TTC549 (cell line): ENCODE results near the gene RTL1.

Experiments used
- FAIRE-seq: peaks from 2 replicates; lab custom pipeline; 2012; peaks lifted over from hg19 to GRCh38; lab: Jason Lieb, UNC

RTL1 gene

DNA sequence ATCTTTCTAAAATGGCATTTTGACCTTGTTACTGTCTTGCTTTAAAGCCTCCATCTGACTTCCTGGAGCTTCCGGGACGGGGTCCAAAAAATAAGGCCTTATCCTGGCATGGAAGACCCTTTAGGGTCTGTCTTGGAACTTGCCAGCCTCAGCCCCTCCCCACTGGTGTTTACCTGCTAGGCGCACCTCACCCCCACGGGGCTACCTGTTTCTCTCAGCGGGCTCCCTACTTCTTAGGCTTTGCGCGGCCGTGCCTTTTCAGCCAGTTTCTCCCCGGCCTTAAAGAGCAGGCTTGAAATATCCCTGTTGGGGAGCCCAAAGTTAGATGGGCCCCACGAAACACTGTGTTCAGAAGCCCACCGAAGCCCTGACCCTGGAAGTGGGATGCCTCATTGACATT lies 5.1 kb downstream of the RTL1 start:
- no peak for FAIRE-seq

DNA sequence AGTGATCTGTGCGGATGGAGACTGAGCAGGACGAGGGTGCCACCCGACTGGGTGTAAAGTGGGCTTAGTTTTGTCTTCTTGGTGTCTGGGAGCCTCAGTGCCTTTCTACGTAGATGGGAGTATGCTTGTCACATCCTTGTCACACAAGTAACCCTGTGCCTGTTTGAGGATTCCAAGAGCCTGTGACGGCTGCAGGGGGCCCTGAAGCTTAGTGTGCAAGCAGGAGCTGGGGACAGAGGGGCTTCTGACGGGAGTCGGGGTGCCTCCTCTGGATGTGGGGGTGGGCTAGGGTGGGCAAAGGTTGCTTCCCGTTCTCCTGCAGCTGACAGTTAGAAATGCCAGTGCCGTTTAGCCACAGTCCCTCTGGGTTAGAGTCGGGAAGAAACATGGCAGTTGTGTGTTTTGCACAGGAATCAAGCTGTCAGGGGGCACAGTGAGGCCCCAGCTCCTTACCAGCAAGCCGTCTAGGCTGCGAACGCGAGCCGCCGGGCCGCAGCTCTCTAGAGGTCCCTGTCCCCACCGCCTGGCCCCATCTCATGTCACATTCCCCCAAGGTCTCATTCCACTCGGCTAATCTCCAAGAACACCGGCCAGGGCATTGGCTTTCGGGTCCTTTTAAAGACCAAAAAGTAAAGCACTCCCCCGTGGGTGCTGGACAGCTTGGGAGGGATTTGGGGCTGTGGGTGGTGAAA lies 7.0 kb downstream of the RTL1 start:
- FAIRE-seq, result no peak

DNA sequence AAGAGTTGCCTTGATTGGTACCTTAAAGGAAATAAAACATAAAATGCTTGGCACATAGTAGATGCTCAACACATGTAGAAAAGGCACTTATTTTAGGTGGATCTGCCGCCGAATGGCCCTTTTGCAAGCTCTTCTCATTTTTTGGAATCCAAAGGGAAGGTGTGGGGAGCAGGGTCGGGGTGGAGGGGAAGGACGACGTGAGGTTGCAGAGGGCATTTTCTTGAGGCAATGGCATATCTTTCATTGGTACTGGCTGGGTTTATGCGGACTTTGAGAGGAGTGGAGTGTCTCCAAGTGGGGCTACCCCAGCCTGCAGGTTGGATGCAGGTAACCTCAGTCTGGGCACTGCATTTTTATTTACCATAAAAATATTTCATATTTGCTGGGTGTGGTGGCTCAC lies 8.1 kb downstream of the RTL1 start:
- no peak for FAIRE-seq

DNA sequence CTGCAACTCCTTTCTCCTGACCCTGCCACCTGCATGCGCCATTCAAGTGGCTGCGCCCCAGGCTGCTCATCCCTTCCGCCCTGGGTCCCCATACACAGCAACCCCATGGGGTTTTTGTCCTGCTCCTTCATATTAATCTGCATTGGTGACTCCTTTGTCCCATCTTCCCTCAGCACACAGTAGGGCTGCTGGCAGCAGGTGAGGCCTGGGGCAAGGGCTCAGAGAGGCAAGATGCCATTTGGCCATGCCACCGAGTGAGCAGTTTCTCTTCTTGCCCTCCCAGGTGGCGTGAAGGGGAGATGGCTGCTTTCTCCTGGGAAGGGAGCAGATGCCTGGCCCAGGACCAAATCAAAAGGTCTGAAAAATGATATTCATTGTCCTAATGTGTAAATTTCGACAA lies 9.1 kb downstream of the RTL1 start:
- no peak for FAIRE-seq

DNA sequence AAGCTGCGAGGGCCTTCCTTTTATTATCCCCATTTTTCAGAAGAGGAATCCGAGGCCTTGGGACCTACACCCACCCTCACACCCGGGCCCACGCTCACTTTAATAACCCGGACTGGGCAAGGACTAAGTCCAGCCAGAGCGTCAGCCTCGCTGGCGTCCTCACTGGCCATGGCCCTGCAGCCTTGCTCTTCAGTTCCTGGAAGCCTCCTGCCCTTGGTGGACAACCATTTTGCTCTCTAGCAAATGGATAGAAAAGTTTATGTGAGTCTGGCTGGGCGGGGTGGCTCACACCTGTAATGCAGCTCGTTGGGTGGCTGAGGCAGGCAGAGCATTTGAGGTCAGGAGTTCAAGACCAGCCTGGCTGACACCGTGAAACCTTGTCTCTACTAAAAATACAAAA lies 9.8 kb downstream of the RTL1 start:
- FAIRE-seq, result no peak

DNA sequence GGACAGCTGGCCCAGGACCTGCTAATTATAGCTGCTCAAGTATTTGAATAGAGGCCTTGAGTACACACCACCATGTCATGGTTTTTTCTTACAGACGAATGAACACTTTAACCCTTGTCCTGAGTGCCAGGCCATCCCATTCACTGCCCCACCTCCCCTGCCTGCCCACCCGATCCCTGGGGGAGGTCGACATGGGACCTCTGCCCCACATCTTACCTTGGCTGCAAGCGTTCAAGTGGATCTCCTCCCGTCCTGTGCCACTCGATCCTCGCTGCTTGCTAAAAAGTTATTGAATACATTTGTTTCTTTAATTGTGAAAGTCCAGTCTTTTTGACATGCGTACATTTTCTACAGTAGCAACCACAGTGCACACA lies 10.3 kb downstream of the RTL1 start:
- no peak for FAIRE-seq

DNA sequence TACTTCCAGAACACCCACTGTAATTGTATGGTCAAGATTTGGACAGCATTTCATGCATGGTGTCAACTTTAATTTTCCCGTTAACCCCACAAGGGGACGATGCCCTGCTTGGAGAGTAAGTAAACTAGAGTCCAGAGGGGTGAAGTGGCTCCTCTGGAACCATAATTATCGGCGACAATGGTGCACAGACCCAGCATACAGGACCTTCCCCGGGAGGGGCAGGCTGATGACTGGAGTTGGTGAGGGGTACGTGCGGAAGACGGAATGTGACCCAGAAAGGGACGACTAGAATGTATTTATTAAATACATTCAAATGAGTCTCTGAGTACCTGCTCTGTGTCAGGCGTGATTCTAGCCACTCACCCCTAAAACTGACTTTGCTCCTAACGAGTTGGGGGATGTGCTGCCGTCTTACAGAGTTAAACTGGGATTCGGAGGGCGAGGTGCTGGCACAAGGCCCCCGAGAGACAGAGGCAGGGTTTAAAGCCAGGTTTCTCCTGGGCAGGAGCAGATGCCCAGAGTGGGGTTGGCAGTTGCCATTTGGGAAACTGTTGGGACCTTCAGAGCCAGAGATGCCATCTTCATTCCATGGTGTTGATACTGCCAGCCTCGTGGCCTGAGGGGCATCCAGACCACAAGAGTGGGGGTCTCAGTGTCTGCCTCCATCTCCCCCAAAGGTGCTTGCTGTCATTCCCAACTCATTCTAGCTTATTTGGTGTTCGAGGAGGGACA lies 10.9 kb downstream of the RTL1 start:
- no peak for FAIRE-seq

DNA sequence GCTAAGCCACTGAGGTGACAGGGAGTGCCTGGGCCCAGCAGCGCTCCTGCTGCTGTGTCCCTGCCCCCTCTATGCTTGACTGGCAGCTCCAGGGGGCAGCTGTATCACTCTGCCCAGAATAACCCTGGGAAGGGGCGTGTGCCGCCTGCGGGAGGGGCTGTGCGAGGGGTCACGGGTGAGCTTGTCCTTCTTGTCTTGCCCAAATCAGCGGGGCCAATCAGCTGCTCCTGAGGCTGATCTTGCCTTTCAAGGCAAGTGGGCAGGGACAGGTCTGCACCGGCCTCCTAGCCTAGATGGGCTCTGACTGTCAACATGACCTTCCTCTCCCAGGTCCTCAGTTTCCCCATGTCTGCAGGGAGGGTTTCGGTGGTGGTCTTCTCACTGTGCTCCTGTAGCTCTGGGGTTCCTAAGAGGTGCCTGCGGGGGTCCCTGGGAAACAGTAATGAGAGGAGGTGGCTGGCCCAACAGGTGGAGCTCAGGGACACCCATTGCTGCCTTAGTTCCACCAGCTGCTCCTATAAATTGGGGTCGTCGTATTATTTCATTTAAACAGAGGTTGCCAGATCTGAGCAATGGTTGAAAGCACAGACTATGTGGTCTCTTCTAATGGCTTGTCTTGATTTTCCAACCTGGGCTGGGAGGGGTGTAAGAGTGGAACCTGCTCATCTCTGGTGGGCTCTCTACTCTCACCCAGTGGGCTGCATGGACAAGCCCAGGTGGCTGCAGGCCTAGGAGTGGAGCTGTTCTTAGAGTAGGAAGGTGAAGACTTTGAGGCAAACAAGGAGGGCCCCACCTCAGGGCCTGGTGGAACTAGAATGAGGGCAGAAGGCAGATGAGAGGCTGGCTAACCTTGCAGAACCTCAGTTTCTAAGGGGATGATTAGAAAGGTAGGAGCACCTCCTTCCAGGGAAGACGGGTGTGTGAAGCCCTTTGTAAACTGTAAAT lies 11.7 kb downstream of the RTL1 start:
- FAIRE-seq, result no peak

DNA sequence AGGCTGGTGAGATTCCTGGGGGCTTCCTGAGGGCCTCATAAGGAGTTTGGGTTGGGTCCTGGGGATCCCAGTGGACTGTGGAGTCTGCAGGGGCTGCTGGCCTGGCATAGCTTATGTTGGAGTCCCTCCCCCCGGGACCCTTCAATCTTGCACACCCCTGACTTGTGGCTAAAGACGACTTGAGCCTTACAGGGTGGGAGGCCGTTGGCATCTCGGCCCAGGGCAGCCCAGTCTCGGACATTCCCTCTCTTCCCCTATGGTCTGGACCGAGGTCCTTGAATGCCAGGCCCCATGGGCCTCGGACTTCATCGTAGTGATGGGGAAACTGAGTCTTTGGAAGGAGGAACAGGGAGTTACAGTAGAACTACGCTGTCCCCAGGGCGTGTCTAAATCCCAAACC lies 12.5 kb downstream of the RTL1 start:
- no peak for FAIRE-seq

DNA sequence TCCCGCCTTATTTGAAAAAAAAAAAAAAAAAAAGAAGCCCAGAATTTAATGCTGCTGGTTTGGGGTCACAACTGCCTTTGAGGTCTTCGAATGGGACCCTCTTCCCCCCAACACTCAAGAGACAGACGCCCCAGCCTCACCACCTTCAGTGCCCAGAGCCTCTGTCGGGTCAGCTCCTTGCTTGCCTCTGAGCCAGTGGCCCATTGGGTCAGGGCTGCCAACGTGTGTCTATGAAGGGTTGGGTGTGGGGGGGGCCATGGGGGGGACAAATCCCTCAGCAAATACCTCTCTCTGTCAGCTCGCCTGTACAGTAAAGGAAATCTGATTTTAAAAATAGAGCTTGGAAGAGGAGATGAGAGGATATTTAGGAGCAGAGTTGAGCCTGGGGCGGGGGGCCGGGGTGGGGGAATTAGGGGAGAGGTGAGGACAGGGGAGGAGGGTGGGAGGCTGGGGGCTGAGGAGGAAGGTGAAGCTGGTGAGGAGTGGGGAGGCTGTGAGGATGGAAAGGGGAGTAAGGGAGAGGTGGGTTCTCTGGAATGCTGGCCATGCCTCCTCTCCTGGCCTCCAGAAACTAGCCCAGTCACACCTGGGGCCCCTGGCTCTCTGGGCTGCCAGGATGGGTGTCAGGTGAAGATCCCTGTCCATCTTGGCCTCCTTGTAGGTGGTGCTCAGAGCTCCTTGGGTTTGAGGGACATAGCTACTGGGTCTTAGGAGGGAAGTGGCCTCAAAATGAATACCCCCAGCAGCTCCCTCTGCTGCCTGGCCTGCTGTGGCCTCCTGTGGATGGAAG lies 13.3 kb downstream of the RTL1 start:
- no peak for FAIRE-seq

DNA sequence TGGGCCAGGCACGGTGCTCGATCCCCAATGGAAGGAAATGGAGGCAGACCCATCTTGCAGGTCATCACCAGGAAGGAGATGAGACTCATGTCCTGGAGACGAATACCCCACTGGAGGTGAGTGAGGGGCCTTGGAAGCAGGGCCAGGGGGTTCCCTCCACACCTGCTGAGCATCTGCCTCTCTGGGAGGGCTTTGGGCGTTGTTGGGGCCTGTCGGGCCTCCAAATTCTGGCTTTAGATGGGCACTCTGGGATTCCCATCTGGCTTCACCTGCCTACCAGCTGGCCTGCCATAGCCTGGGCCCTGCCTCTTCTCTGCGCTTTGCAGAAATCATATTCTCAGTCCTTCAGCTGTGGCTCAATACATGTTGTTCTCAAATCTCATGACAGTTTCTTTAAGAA lies 13.9 kb downstream of the RTL1 start:
- no peak for FAIRE-seq

DNA sequence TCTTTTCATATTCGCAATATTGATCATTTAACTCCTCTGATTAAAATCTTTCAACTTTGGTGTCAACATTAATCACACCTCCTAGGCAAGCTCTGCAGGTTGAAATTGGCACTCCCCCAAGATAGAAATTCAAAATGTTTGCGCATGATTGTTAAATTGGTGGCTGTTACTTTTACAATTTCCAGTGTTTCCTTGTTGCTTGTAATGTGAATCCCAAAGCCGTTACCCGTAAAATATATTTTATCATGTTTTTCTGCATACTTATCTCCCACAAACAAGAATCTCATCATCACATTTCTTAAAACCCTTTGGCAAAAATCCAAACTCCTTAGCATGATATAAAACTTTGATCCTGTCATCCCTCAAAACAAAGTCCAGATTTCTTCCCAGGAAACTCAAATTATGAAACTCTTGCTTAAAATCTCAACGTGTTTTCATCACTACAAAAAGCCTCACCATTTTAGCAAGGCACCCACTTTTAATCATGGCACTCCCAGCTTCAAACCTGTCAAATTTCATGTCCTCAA lies 14.7 kb downstream of the RTL1 start:
- FAIRE-seq, result no peak

DNA sequence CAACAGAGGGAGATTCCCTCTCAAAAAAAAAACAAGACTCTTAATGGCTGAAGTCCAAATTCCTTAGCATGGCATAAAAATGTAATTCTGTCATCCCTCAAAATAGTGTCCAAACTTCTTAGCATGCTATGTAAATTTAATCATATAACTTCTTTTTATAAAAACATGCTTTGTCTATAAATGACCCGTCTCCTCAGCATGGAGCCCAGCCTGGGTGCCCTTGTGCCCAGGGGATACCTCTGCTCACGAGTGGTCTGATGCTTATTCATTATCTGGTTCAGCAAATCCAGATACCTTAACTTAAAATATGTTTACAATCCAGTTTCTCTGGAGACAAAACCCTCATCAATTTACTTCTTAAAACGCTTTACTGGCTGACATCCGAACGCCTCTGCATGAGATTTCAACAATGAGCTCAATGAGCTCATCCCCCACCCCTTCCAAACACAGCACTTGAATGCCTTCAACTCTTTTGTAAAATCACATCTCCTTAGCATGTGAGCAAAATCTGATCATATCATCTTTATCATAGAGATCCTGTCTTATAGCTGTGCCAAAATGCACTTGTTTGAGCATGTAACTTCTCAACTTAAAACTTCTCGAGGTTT lies 15.7 kb downstream of the RTL1 start:
- FAIRE-seq, result no peak

DNA sequence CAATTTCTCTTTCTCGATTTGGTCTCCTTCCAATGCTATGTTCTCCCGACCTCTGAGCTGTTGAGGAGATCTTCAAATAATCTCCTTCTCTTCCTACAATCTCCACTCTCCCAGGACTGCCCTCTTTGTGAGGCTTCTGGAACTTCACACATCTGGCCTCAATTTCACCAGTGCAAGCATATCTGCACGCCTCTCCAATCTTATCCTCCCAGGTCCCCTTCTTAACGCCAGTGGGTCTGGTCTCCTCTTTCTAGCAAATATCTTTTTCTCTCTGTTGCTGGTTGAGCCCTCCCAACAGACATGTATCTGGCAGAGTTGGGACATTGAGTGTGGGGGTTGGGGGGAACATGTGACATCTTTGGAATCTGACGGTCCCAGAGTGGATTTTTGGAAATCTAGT lies 17.9 kb downstream of the RTL1 start:
- no peak for FAIRE-seq

DNA sequence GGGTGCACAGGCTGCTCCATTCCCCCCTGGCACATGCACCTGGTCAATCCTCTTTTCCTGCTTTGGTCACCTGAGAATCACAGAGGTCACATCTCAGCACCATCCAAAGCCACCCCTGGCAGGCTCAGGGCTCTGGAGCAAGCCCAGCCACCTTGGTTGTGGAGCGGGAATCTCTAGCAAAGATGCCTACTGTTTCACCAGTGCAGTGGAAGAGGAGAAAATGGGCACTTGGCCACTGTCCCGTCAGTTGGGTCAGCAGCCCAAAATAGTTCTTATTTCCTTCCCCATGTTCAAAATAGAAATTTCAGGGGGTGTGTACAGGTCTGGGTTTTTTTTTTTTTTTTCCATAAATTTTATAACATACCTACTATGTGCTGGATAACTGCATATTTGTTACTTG lies 18.3 kb downstream of the RTL1 start:
- FAIRE-seq, result no peak

DNA sequence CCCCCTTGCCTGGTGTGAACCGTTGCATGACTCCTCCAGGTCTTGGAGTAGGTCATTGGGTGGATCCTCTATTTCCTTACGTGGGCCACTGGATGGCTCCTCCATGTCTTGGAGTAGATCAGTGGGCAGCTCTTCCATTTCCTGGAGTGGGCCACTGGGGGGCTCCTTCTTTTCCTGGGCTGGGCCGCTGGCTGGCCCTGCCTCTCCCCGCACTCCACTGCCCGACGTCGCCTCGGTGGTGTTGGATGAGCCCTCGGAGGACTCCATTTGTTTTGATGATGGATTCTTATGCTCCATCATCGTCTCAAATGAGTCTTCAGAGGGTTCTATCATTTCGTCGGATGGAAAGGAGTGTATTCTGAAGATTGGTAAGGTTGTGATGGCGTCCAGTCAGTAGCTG lies 19.1 kb downstream of the RTL1 start:
- FAIRE-seq, result no peak

DNA sequence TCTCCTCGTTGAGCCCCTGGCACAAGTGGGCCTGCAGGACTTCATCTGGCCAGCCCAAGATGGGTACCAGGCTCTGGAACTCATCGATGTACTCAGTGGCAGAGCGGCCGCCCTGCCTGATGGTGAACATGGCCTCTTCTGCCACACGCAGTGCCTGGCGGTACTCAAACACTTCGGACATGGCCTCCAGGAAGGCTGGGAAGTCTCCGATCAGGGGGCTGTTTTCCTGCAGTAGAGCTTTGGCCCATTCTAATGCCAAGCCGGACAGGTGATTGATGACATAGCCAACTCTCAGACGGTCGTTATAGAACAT lies 19.8 kb downstream of the RTL1 start:
- no peak for FAIRE-seq

DNA sequence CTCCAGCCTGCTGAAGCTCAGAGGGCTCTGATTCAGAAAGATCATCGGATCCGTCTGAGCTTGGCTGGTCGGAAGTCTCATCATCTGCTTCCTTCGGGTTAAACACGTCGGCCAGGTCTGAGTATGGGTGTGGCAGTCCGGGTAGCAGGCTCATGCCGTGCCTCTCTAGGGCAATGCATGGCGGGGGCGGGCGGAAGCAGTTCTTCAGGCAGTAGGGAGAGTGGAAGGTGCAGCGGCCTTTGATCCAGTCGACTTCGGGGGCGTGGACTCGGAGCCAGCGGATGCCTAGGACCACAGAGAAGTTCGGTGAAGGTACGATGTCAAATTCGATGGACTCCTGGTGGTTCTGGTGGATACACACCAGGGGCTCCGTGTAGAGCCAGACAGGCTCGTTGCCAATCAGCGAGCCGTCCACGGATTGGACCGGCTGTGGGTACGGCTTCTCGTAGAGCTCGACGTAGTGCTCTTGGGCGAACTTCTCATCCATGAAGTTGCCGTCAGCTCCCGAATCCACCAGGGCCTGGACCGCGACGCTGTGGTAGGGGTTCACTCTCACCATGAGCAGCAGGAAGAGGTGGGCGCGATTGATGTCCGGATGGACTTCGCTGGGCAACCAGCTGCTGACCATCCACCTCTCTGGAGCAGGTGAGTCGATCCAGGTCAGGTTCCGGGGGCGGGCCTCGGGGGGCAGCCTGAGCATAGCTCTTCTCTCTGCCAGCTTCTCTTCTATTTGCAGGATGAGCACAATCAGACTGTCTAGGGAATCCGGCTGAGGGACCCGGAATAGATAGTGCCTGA lies 20.3 kb downstream of the RTL1 start:
- FAIRE-seq, result no peak

DNA sequence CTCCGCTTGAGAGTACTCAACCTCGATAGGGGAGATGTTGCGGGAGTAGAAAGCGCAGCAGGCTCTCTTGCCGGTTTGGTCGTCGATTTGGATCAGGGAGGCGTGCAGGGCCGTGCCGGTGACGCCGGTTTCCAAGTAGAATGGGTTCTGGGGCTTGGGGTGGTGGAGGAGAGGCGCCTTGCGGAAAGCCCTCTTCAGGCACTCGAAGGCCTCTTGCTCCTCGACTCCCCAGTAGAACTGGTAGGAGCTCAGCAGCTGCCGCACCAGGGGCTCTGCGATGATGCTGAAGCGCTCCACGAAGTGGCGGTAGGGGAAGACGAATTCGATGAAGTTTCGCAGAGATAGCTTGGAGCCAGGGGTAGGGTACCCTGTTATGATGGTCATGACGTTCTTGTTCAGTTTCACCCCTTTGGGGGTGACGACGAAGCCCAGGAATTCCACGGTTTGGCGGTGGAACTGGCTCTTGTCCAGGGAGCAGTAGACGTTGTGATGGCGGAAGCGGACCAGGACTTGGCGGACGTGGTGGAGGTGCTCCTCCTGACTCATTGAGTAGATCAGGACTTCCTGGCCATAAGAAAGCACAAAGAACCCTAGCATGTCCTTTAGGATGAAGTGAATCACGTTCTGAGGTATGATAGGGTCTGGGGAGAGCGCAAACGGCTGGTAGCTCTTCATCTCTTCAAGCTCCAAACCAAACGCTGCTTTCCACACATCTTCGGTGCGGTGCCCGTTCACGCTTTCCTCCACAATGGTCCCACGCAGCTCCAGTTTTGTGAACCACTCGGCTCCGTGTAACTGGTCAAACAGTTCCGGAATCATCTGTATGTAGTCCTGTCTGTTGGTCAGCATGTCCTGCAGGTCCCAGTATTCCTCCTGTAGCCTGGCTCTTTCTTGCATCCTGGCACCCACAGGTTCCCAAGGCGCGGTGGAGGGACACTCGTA lies 21.2 kb downstream of the RTL1 start:
- no peak for FAIRE-seq
